A549 treated with CORT108297 at 1 μM for 4 hours (cell line): ENCODE results near the gene MOGAT2. TPM values are rescaled to one million over a fixed set of nuclear protein-coding genes. Genes with fewer than 3 reads are reported as not detected.

ENCODE experiments used
- total RNA-seq: library from RNA; stranded (reverse); fragments of 200-300 nt; extraction: Qiagen RNA extraction; gene quantifications from 5 replicates; pipeline ENCODE4 v1.2.3, GENCODE V29; 2022

The MOGAT2 gene
- not detected in 5 replicates for total RNA-seq

DNA sequence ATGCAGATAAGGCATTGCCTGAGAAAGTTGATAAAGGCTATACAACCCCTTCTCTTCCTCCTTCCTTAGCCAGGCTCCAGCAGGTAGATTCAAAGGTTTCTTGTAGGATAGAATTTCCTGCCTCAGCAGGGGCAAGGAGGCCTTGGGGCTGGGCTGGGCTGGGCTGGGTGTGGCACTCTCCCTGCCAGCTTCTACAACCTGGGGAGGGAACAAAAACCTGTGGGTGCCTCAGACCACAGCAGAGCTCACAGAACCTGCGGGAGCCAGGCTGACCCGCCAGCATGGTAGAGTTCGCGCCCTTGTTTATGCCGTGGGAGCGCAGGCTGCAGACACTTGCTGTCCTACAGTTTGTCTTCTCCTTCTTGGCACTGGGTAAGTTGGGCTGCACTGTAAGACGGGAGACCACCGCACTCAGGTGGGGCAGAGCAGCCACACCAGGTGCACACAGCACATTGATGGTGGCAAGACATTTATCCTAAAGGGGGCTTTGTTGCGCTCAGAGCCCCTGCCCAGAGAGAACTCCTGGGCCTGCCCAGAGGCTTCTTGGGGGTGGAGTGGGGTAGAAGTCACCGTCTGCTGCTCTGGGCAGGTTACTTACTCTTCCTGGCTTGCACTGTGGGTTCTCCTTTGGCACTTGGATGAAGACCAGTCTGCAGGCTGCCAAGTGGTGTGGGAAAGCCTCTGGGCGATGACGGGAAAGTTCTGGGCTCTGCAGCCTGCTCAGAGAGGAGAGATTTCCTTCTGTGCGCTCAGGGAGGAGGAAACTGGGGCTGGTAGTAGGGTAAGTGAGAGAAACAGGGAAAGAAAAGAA is at the start of gene MOGAT2:
Gene MOGAT2 (plus strand): TSS at position 231 of the 811 bp plus-strand sequence. CDS start 51 bp downstream, at position 282.

DNA sequence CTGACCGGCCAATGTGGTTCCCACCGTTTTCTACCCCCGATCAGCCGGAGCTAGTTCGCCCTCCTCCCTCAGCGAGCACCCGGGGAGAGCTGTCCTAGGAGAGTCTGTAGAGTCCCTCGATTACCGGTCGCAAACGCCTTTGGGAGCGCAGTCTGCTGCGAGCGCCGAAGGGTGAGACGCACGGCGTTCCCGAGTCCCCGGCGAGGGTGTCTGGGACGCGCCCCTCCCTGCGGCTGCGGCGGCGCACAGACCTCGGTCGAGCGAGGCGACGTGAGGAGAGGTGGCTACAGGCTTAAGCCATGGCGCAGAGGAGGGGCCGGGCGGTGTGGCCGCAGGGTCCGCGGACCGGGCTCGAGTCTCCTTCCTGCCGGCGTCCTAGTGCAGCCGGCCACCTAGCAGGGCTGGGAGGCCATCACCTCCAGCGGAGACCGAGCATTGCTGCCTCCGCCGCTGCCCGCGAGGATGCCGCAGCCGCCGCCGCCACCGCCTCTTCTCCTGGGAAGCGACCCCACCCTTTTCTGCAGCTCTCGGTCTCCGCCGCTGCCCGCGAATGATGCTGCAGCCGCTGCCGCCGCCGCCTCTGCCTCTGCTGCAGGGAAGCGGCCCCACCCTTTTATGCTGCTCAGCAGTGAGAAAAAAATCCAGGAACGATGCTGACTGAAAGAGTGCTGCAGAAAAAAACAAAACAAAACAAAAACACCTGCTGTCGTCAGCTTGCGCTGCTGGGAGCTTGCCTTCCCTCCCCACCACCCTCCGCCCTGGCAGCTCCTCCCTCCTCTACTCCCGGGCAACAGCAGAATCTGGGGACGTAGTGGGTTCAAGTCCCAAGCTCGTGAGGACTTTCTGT is 49.0 kb upstream of the MOGAT2 start, which contains the start of gene MAP6:
Gene MAP6 (minus strand): TSS at position 588 of the 847 bp plus-strand sequence. CDS start 669 bp downstream, outside the sequence.

DNA sequence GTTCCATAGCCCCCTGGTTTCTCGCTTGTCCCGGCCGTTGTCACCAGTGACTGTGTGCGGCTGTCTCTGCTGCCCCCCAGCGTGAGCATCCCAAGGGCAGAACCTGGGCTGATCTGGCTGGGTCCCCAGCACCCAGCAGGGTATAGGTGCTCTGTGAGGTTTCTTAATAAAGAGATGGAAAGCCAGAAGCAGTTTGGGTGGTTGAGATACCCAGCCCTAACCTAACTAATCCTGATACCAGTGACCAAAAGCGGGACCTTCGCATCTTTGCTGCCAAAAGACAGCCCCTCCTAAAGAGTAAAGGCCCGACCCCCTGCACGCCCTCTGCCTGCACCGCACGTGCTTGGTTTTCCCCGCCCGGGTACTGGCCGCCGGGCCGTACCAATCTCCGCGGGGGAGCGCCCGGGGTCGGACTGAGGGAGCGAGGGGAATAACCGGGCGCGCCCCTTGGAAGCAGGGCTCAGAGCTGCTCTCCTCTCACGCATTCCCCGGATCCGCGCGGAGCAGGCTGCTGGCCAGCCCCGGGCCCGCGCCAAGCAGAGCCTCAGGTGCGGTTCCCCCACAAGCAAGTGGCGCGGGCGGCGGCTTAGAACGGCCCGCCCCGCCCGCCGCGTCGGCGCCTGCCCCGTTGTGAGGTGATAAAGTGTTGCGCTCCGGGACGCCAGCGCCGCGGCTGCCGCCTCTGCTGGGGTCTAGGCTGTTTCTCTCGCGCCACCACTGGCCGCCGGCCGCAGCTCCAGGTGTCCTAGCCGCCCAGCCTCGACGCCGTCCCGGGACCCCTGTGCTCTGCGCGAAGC is 50.7 kb downstream of the MOGAT2 start, which contains the start of gene DGAT2:
Gene DGAT2 (plus strand): TSS at position 667 of the 797 bp plus-strand sequence. CDS start 214 bp downstream, outside the sequence.

Other genes starting within 250 kb of the MOGAT2 start
- 7.4 to 13.6 TPM (median 10.7 TPM) in 5 replicates for gene GDPD5, start 191.9 kb upstream of the MOGAT2 start, total RNA-seq
- gene SERPINH1, start 155.6 kb upstream of the MOGAT2 start, total RNA-seq, result 78.4 to 113 TPM (median 104 TPM) in 5 replicates
- 1.5 to 1.9 TPM (median 1.7 TPM) in 5 replicates for gene MAP6, start 48.8 kb upstream of the MOGAT2 start, total RNA-seq
- gene DGAT2, start 50.9 kb downstream of the MOGAT2 start, total RNA-seq, result 1.5 to 3.1 TPM (median 2.0 TPM) in 5 replicates
- 8.3 to 11.0 TPM (median 9.9 TPM) in 5 replicates for gene UVRAG, start 97.4 kb downstream of the MOGAT2 start, total RNA-seq